Activated T-cell treated with anti-CD3 and anti-CD28 coated beads for 1 hour (primary cell): Measurements from ENCODE around the gene MED8.
"Not testable (repeated sequence)": the region's sequence is repeated elsewhere in the genome, so short reads cannot be mapped to it uniquely, and the experiment has no call there.

ENCODE experiments used
- DNase-seq: peaks from one replicate; pipeline ENCODE4 v3.0.0-alpha.2; 2020; ENCODE audit warnings: low read depth

MED8 gene

GRCh38 chr1:43383449-43383848 is 6.2 kb downstream of the MED8 start:
- DNase-seq: no peak

GRCh38 chr1:43382027-43382779 is 7.4 kb downstream of the MED8 start:
- no peak for DNase-seq

- no peak for DNase-seq
Measured at GRCh38 chr1:43381612-43382011, 8.0 kb downstream of the MED8 start.

GRCh38 chr1:43379476-43379875 is 10.1 kb downstream of the MED8 start:
- no peak for DNase-seq

- no peak for DNase-seq
Measured at GRCh38 chr1:43377831-43378230, 11.8 kb downstream of the MED8 start.

GRCh38 chr1:43376723-43377235 is 12.8 kb downstream of the MED8 start:
- DNase-seq: no peak

GRCh38 chr1:43373066-43373940 is 16.3 kb downstream of the MED8 start:
- no peak for DNase-seq

GRCh38 chr1:43372172-43372571 is 17.4 kb downstream of the MED8 start:
- DNase-seq: no peak

GRCh38 chr1:43370564-43370963 is 19.0 kb downstream of the MED8 start:
- no peak for DNase-seq

GRCh38 chr1:43369779-43370178 is 19.8 kb downstream of the MED8 start:
- DNase-seq: not testable (repeated sequence)

GRCh38 chr1:43368646-43369020 is 21.0 kb downstream of the MED8 start:
- no peak for DNase-seq

- peak; percentile 79 for DNase-seq
Measured at GRCh38 chr1:43367904-43368645, 21.5 kb downstream of the MED8 start, which contains the start of gene ELOVL1. Gene ELOVL1 (minus strand): TSS chr1:43368011. CDS start chr1:43365609, 2,402 bp downstream.

- no peak for DNase-seq
Measured at GRCh38 chr1:43367026-43367903, 22.3 kb downstream of the MED8 start.

- no peak for DNase-seq
Measured at GRCh38 chr1:43366601-43367025, 23.0 kb downstream of the MED8 start.

GRCh38 chr1:43366179-43366578 is 23.4 kb downstream of the MED8 start:
- DNase-seq: no peak

- no peak for DNase-seq
Measured at GRCh38 chr1:43365678-43366077, 23.9 kb downstream of the MED8 start.

GRCh38 chr1:43363935-43364525 is 25.6 kb downstream of the MED8 start:
- DNase-seq: no peak

- no peak for DNase-seq
Measured at GRCh38 chr1:43363283-43363934, 26.2 kb downstream of the MED8 start.

GRCh38 chr1:43360616-43361015 is 29.0 kb downstream of the MED8 start:
- DNase-seq: no peak

- no peak for DNase-seq
Measured at GRCh38 chr1:43359696-43360095, 29.9 kb downstream of the MED8 start.
